WTC11 (cell line): ENCODE measurements around the gene ZGPAT.

Experiments used
- CTCF ChIP-seq: fragments of 200-600 bp; IDR thresholded peaks from 2 replicates; pipeline ENCODE4 v1.8.0; 2022; ENCODE audit warnings: antibody characterized with exemption
- EMX1 ChIP-seq: fragments of 250-450 bp; sonication (Bioruptor Pico); IDR thresholded peaks from 2 replicates; pipeline ENCODE4 v1.8.0; 2021; ENCODE audit warnings: mild to moderate bottlenecking
- TEAD4 ChIP-seq: sonication (generic); formaldehyde crosslinking; IDR thresholded peaks from 2 replicates; pipeline ENCODE4 v1.8.0; 2022; ENCODE audit warnings: mild to moderate bottlenecking, missing genetic modification reagents
- TF ChIP-seq, protein P1 (sequence below): sonication (generic); formaldehyde crosslinking; conservative IDR thresholded peaks from 2 replicates; pipeline ENCODE4 v1.8.1; 2023; ENCODE audit warnings: mild to moderate bottlenecking, low read depth, missing genetic modification reagents, moderate library complexity

DNA sequence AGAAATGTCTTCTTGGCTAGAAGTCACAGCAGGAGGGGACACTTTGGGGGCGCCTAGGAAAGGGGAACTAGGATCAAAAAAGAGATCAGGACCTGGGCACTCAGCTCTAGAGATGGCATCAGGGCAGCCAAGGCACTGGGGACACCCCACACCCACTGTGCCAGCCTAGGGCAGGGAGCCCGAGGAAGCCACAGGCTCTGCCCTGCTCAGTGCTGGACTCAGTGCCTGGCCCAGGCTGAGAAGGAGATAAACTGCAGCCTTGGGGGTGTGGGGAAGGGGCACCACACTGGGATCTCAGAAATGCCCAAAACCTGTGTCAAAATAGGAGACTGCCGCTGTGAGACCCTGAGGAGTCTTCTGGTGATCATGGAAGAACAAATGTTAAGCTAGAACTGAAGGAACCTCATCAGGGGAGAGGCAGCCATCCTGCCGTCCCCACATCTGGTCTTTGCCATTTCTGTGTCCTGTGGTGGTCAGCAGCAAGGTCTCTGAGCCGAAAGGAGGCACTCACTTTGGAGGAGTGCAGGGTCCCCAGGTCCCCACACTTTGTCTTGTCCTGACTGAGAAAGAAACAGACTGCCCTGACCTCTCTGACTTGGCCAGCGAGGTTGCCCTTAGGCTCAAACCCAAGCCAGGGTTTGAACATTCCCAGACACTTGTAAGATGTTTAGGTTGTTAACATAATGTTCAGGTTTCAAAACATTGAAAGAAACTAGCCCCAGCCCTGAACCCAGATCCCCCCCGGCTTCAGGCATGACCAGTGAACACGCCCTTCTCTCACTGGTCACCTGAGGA is 2.4 kb upstream of the ZGPAT start:
- TF ChIP-seq TEAD4 (CRISPR knock-in tag) = no peak
- no peak for TF ChIP-seq CTCF
- TF ChIP-seq, protein P1, sequence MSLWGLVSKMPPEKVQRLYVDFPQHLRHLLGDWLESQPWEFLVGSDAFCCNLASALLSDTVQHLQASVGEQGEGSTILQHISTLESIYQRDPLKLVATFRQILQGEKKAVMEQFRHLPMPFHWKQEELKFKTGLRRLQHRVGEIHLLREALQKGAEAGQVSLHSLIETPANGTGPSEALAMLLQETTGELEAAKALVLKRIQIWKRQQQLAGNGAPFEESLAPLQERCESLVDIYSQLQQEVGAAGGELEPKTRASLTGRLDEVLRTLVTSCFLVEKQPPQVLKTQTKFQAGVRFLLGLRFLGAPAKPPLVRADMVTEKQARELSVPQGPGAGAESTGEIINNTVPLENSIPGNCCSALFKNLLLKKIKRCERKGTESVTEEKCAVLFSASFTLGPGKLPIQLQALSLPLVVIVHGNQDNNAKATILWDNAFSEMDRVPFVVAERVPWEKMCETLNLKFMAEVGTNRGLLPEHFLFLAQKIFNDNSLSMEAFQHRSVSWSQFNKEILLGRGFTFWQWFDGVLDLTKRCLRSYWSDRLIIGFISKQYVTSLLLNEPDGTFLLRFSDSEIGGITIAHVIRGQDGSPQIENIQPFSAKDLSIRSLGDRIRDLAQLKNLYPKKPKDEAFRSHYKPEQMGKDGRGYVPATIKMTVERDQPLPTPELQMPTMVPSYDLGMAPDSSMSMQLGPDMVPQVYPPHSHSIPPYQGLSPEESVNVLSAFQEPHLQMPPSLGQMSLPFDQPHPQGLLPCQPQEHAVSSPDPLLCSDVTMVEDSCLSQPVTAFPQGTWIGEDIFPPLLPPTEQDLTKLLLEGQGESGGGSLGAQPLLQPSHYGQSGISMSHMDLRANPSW (CRISPR knock-in tag) = no peak
- TF ChIP-seq EMX1 = no peak
